Tibial nerve (tissue), 3 donors: Measurements from ENCODE around the gene TAF4.

Experiments used
- CTCF ChIP-seq, 5 experiments: fragments of 200-600 bp in 3 of 5; fragments of 450-650 bp in 2 of 5; sonication (generic) in 3 of 5; IDR thresholded peaks; one replicate each; pipeline ENCODE4 v1.5.1; 2016 to 2019; ENCODE audit warnings: antibody characterized with exemption in 5 of 5, mild to moderate bottlenecking in 3 of 5, moderate library complexity in 2 of 5
- POLR2A ChIP-seq, 2 donors: fragments of 450-650 bp; IDR thresholded peaks; one replicate each; pipeline ENCODE4 v1.6.1; 2017; ENCODE audit warnings: antibody characterized with exemption in 2 of 2, mild to moderate bottlenecking in 2 of 2, moderate library complexity in 2 of 2

- TF ChIP-seq CTCF (IDR thresholded peaks at IDR 0.05) (no peak), POLR2A (IDR thresholded peaks at IDR 0.05) (no peak)
Measured at GRCh38 chr20:61927193-61927825, 138.4 kb downstream of the TAF4 start.
